HG03025 (cell line): ENCODE measurements around the gene SWAP70.
"Not testable (repeated sequence)": the region's sequence is repeated elsewhere in the genome, so short reads cannot be mapped to it uniquely, and the experiment has no call there.

Source experiments
- ATAC-seq: cut with Tn5 transposase; IDR thresholded peaks from one replicate; pipeline ENCODE4 v1.9.1; 2021; ENCODE audit warnings: mild to moderate bottlenecking, moderate library complexity; ENCODE audit not compliant: unreplicated experiment, low FRiP score

SWAP70 gene

GRCh38 chr11:9663699-9664275 is at the start of gene SWAP70:
Gene SWAP70, plus strand, starts transcription at chr11:9664077. Its CDS starts 103 bp downstream, at chr11:9664180.
- peak; percentile 76 for ATAC-seq

GRCh38 chr11:9615031-9615451 is 48.8 kb upstream of the SWAP70 start:
- peak; percentile 41 for ATAC-seq

GRCh38 chr11:9616042-9616675 is 47.7 kb upstream of the SWAP70 start:
- no peak for ATAC-seq

GRCh38 chr11:9616858-9617257 is 47.0 kb upstream of the SWAP70 start:
- no peak for ATAC-seq

- ATAC-seq, result no peak
Measured at GRCh38 chr11:9617940-9618339, 45.9 kb upstream of the SWAP70 start.

- no peak for ATAC-seq
Measured at GRCh38 chr11:9619004-9619403, 44.9 kb upstream of the SWAP70 start.

GRCh38 chr11:9619971-9620370 is 43.9 kb upstream of the SWAP70 start:
- no peak for ATAC-seq

GRCh38 chr11:9622353-9622752 is 41.5 kb upstream of the SWAP70 start:
- ATAC-seq, result not testable (repeated sequence)

- not testable (repeated sequence) for ATAC-seq
Measured at GRCh38 chr11:9623053-9623452, 40.8 kb upstream of the SWAP70 start.

GRCh38 chr11:9624448-9624847 is 39.4 kb upstream of the SWAP70 start:
- no peak for ATAC-seq

- no peak for ATAC-seq
Measured at GRCh38 chr11:9625162-9625561, 38.7 kb upstream of the SWAP70 start.

GRCh38 chr11:9625728-9626127 is 38.1 kb upstream of the SWAP70 start:
- ATAC-seq, result no peak

GRCh38 chr11:9626496-9627394 is 37.1 kb upstream of the SWAP70 start:
- no peak for ATAC-seq

GRCh38 chr11:9629064-9629463 is 34.8 kb upstream of the SWAP70 start:
- ATAC-seq, result no peak

GRCh38 chr11:9633679-9634078 is 30.2 kb upstream of the SWAP70 start:
- no peak for ATAC-seq

- no peak for ATAC-seq
Measured at GRCh38 chr11:9636691-9637090, 27.2 kb upstream of the SWAP70 start.

- ATAC-seq, result no peak
Measured at GRCh38 chr11:9639099-9639498, 24.8 kb upstream of the SWAP70 start.

GRCh38 chr11:9639985-9640384 is 23.9 kb upstream of the SWAP70 start:
- no peak for ATAC-seq

- ATAC-seq, result no peak
Measured at GRCh38 chr11:9642894-9643293, 21.0 kb upstream of the SWAP70 start.

GRCh38 chr11:9643751-9644150 is 20.1 kb upstream of the SWAP70 start:
- no peak for ATAC-seq

GRCh38 chr11:9645881-9646280 is 18.0 kb upstream of the SWAP70 start:
- ATAC-seq, result no peak
